Neural progenitor cell (in vitro differentiated cells): Measurements from ENCODE around the gene MED6. TPM values are rescaled to one million over a fixed set of nuclear protein-coding genes. Genes with fewer than 3 reads are reported as not detected.

Experiments
- DNase-seq: peaks from one replicate; pipeline ENCODE4 v3.0.0-alpha.2; 2016; ENCODE audit warnings: low spot score
- H2AFZ ChIP-seq: fragments of 200-600 bp; sonication (generic); replicated peaks from 2 replicates; pipeline ENCODE4 v1.6.1; 2016; ENCODE audit warnings: antibody characterized with exemption
- H3F3A ChIP-seq: fragments of 200-600 bp; sonication (generic); 2 replicates; pipeline ENCODE4 v1.6.1; 2016; ENCODE audit warnings: antibody characterized with exemption, low read depth
- H3K27ac ChIP-seq: fragments of 200-600 bp; sonication (generic); 2 replicates; pipeline ENCODE4 v1.5.1; 2016; ENCODE audit warnings: mild to moderate bottlenecking
- H3K27me3 ChIP-seq: fragments of 200-600 bp; sonication (generic); 2 replicates; pipeline ENCODE4 v1.6.1; 2016; ENCODE audit warnings: mild to moderate bottlenecking, moderate library complexity
- H3K36me3 ChIP-seq: fragments of 200-600 bp; sonication (generic); 2 replicates; pipeline ENCODE4 v1.5.1; 2016
- H3K4me1 ChIP-seq: fragments of 200-600 bp; sonication (generic); 2 replicates; pipeline ENCODE4 v1.6.1; 2016; ENCODE audit warnings: mixed run types
- H3K4me2 ChIP-seq: fragments of 200-600 bp; sonication (generic); 2 replicates; pipeline ENCODE4 v1.6.1; 2016
- H3K4me3 ChIP-seq: fragments of 200-600 bp; sonication (generic); 2 replicates; pipeline ENCODE4 v1.5.1; 2016
- H3K79me2 ChIP-seq: fragments of 200-600 bp; sonication (generic); 2 replicates; pipeline ENCODE4 v1.6.1; 2016; ENCODE audit warnings: low read depth
- H3K9ac ChIP-seq: fragments of 200-600 bp; sonication (generic); 2 replicates; pipeline ENCODE4 v1.6.1; 2016
- H3K9me3 ChIP-seq: fragments of 200-600 bp; sonication (generic); 2 replicates; pipeline ENCODE4 v1.5.1; 2016; ENCODE audit warnings: low read depth
- H4K20me1 ChIP-seq: fragments of 200-600 bp; sonication (generic); 2 replicates; pipeline ENCODE4 v1.6.1; 2016; ENCODE audit warnings: low read depth
- H3K27ac Mint-ChIP-seq: 3 replicates; pipeline ENCODE4 v1.8.0; 2021; ENCODE audit warnings: mixed read lengths
- H3K27me3 Mint-ChIP-seq: 2 replicates; pipeline ENCODE4 v1.8.0; 2022; ENCODE audit warnings: low read depth, mild to moderate bottlenecking, inconsistent platforms, moderate library complexity, mixed read lengths; ENCODE audit not compliant: insufficient read depth
- H3K36me3 Mint-ChIP-seq: 3 replicates; pipeline ENCODE4 v1.8.0; 2021; ENCODE audit warnings: mixed read lengths
- H3K4me1 Mint-ChIP-seq: 3 replicates; pipeline ENCODE4 v1.8.0; 2021; ENCODE audit warnings: mixed read lengths
- H3K4me3 Mint-ChIP-seq: 3 replicates; pipeline ENCODE4 v1.8.0; 2021; ENCODE audit warnings: mild to moderate bottlenecking, moderate library complexity, mixed read lengths
- H3K9me3 Mint-ChIP-seq: 3 replicates; pipeline ENCODE4 v1.8.0; 2020; ENCODE audit warnings: mixed read lengths
- CTCF ChIP-seq: fragments of 200-600 bp; sonication (generic); IDR thresholded peaks from 2 replicates; pipeline ENCODE4 v1.5.1; 2017; ENCODE audit warnings: antibody characterized with exemption, mild to moderate bottlenecking
- EZH2 ChIP-seq: fragments of 200-600 bp; sonication (generic); IDR thresholded peaks from 2 replicates; pipeline ENCODE4 v1.6.1; 2017; ENCODE audit warnings: antibody characterized with exemption, mild to moderate bottlenecking, moderate library complexity
- EZH2phosphoT487 ChIP-seq: fragments of 200-600 bp; sonication (generic); IDR thresholded peaks from 2 replicates; pipeline ENCODE4 v1.6.1; 2017; ENCODE audit warnings: antibody characterized with exemption
- total RNA-seq: library from RNA; depleted of rRNA; stranded (reverse); fragments of >200 nt; gene quantifications from 2 replicates; pipeline ENCODE4 v1.2.3, GENCODE V29; 2015; ENCODE audit warnings: low replicate concordance

Gene MED6
- total RNA-seq, 1 donor from 2014 or later = 82.0 TPM

GRCh38 chr14:70576891-70577290 is 23.6 kb downstream of the MED6 start:
- Histone ChIP-seq H3K36me3 (peaks cover 5% of the 10 kb centered on the region), H3K27ac (peak overlapping the region; percentile 15), H4K20me1 (no peaks in the 10 kb centered on the region), H3F3A (peaks cover 3% of the 10 kb centered on the region), H3K4me2 (no peak overlapping the region), H3K4me3 (no peak overlapping the region), H3K9me3 (no peaks in the 10 kb centered on the region), H2AFZ (no peak overlapping the region), H3K27me3 (no peaks in the 10 kb centered on the region), H3K9ac (no peak overlapping the region), H3K4me1 (peaks cover 7% of the 10 kb centered on the region), H3K79me2 (peaks cover 13% of the 10 kb centered on the region)
- Mint-ChIP-seq H3K36me3 (peaks cover 31% of the 10 kb centered on the region), H3K4me1 (no peaks in the 10 kb centered on the region), H3K27me3 (no peaks in the 10 kb centered on the region), H3K27ac (no peak overlapping the region), H3K9me3 (no peaks in the 10 kb centered on the region), H3K4me3 (no peak overlapping the region)
- no peak for DNase-seq
- TF ChIP-seq CTCF = no peak
- no peak for TF ChIP-seq EZH2phosphoT487
- TF ChIP-seq EZH2 = no peak

- no peak overlapping the region for H3K4me2 ChIP-seq
- H2AFZ ChIP-seq = no peak overlapping the region
- H3K9me3 Mint-ChIP-seq = peaks cover 2% of the 10 kb centered on the region
- H3K9me3 ChIP-seq = no peaks in the 10 kb centered on the region
- no peak overlapping the region for H3K27ac ChIP-seq
- H3K36me3 Mint-ChIP-seq = peaks cover 20% of the 10 kb centered on the region
- H3K4me1 Mint-ChIP-seq = no peaks in the 10 kb centered on the region
- peaks cover 7% of the 10 kb centered on the region for H3K4me1 ChIP-seq
- no peak overlapping the region for H3K4me3 ChIP-seq
- TF ChIP-seq CTCF (no peak), EZH2phosphoT487 (no peak), EZH2 (no peak)
- H3K27ac Mint-ChIP-seq = no peak overlapping the region
- H4K20me1 ChIP-seq = peaks cover 5% of the 10 kb centered on the region
- no peaks in the 10 kb centered on the region for H3K27me3 ChIP-seq
- H3K4me3 Mint-ChIP-seq = no peak overlapping the region
- peaks cover 13% of the 10 kb centered on the region for H3K79me2 ChIP-seq
- peaks cover 5% of the 10 kb centered on the region for H3K36me3 ChIP-seq
- DNase-seq = no peak
- no peaks in the 10 kb centered on the region for H3K27me3 Mint-ChIP-seq
- no peak overlapping the region for H3K9ac ChIP-seq
- peaks cover 3% of the 10 kb centered on the region for H3F3A ChIP-seq
These were observed 27.4 kb downstream of the MED6 start for GRCh38 chr14:70573050-70573449.

GRCh38 chr14:70571139-70571538 is 29.3 kb downstream of the MED6 start:
- Histone ChIP-seq H4K20me1 (peaks cover 5% of the 10 kb centered on the region), H3K27ac (no peak overlapping the region), H3K36me3 (peaks cover 6% of the 10 kb centered on the region), H3K9me3 (no peaks in the 10 kb centered on the region), H3F3A (no peaks in the 10 kb centered on the region), H3K4me3 (no peak overlapping the region), H2AFZ (no peak overlapping the region), H3K9ac (no peak overlapping the region), H3K4me1 (no peaks in the 10 kb centered on the region), H3K27me3 (no peaks in the 10 kb centered on the region), H3K4me2 (no peak overlapping the region), H3K79me2 (peaks cover 16% of the 10 kb centered on the region)
- Mint-ChIP-seq H3K4me1 (no peaks in the 10 kb centered on the region), H3K9me3 (peaks cover 5% of the 10 kb centered on the region), H3K27me3 (no peaks in the 10 kb centered on the region), H3K27ac (no peak overlapping the region), H3K4me3 (no peak overlapping the region), H3K36me3 (peaks cover 26% of the 10 kb centered on the region)
- DNase-seq = no peak
- TF ChIP-seq CTCF (no peak), EZH2phosphoT487 (no peak), EZH2 (no peak)
